Measurements from ENCODE around the gene C2CD4D. TPM values are rescaled to one million over a fixed set of nuclear protein-coding genes. Genes with fewer than 3 reads are reported as not detected.

The C2CD4D gene
- total and polyA plus RNA-seq, 8 donors, result 0.35 to 1.2 (median 0.59) TPM

GRCh38 chr1:151868486-151868885 lies 28.9 kb upstream of the C2CD4D start:
- Histone ChIP-seq H3K36me3 (no peaks in the 10 kb centered on the region), H3K27me3 (no peaks in the 10 kb centered on the region), H3K9me3 (no peaks in the 10 kb centered on the region), H3K27ac (no peak overlapping the region), H3K4me1 (no peaks in the 10 kb centered on the region), H3K4me3 (no peak overlapping the region)
- intact Hi-C loops (cut with DNase I), result no loop called here
- WGBS, 2 donors, result 59 to 67% methylated on average over 3 of the region's 3 CpGs
- no peak for ATAC-seq
- no peak for TF ChIP-seq CTCF (IDR thresholded peaks at IDR 0.05)
- FAIRE-seq, result no peak
- DNase-seq, result no peak

GRCh38 chr1:151867765-151868411 lies 28.3 kb upstream of the C2CD4D start:
- intact Hi-C loops (cut with DNase I), result no loop called here
- TF ChIP-seq CTCF (IDR thresholded peaks at IDR 0.05), result no peak
- H3K27me3 ChIP-seq, result no peaks in the 10 kb centered on the region
- no peaks in the 10 kb centered on the region for H3K4me1 ChIP-seq
- 75 to 85% methylated on average over 7 of the region's 7 CpGs for WGBS, 2 donors
- ATAC-seq (peak in 1 of 4 donors; percentile 53), FAIRE-seq (no peak), DNase-seq (no peak)
- no peaks in the 10 kb centered on the region for H3K9me3 ChIP-seq
- no peak overlapping the region for H3K27ac ChIP-seq
- H3K36me3 ChIP-seq, result no peaks in the 10 kb centered on the region
- H3K4me3 ChIP-seq, result no peak overlapping the region

GRCh38 chr1:151867321-151867720 lies 27.7 kb upstream of the C2CD4D start:
- Histone ChIP-seq H3K36me3 (no peaks in the 10 kb centered on the region), H3K27me3 (no peaks in the 10 kb centered on the region), H3K4me1 (no peaks in the 10 kb centered on the region), H3K27ac (no peak overlapping the region), H3K9me3 (no peaks in the 10 kb centered on the region), H3K4me3 (no peak overlapping the region)
- no peak for DNase-seq
- no peak for FAIRE-seq
- intact Hi-C loops (cut with DNase I), result no loop called here
- ATAC-seq, result no peak
- WGBS, 2 donors, result 71 to 88% methylated on average over 2 of the region's 2 CpGs
- TF ChIP-seq CTCF (IDR thresholded peaks at IDR 0.05), result no peak

GRCh38 chr1:151864411-151864810 lies 24.8 kb upstream of the C2CD4D start:
- Histone ChIP-seq H3K4me3 (no peak overlapping the region), H3K9me3 (no peaks in the 10 kb centered on the region), H3K27me3 (no peaks in the 10 kb centered on the region), H3K4me1 (no peaks in the 10 kb centered on the region), H3K36me3 (no peaks in the 10 kb centered on the region), H3K27ac (no peak overlapping the region)
- 18 to 43% methylated on average over 2 of the region's 2 CpGs for whole genome bisulfite sequencing, 2 donors
- FAIRE-seq (no peak), ATAC-seq (no peak), DNase-seq (no peak)
- intact Hi-C loops (cut with DNase I), result no loop called here
- TF ChIP-seq CTCF (IDR thresholded peaks at IDR 0.05), result no peak

GRCh38 chr1:151862604-151863003 lies 23.0 kb upstream of the C2CD4D start:
- no peaks in the 10 kb centered on the region for H3K9me3 ChIP-seq
- no peak overlapping the region for H3K27ac ChIP-seq
- H3K27me3 ChIP-seq, result no peaks in the 10 kb centered on the region
- ATAC-seq (no peak), DNase-seq (no peak), FAIRE-seq (no peak)
- H3K4me1 ChIP-seq, result no peaks in the 10 kb centered on the region
- no peak for TF ChIP-seq CTCF (IDR thresholded peaks at IDR 0.05)
- no peaks in the 10 kb centered on the region for H3K36me3 ChIP-seq
- no peak overlapping the region for H3K4me3 ChIP-seq
- intact Hi-C loops (cut with DNase I), result no loop called here

Data from pancreas (tissue), 10 donors.